Keratinocyte (primary cell): ENCODE measurements around the gene CWF19L1.

Source experiments
- CTCF ChIP-seq, 3 experiments: IDR thresholded peaks in 1 of 3; conservative IDR thresholded peaks in 1 of 3; optimal IDR thresholded peaks in 1 of 3; 2 replicates in 2 of 3; 3 replicates in 1 of 3; pipeline versions ENCODE3 to v1.5.1; 2011; ENCODE audit warnings: low read length in 3 of 3, mild to moderate bottlenecking in 3 of 3, moderate library complexity in 2 of 3, control low read depth in 1 of 3, inconsistent platforms in 1 of 3; ENCODE audit not compliant: insufficient read depth in 2 of 3; ENCODE audit errors: extremely low read depth in 1 of 3
- EZH2 ChIP-seq: IDR thresholded peaks from one replicate; pipeline ENCODE4 v1.6.1; 2012; ENCODE audit warnings: inconsistent platforms, mild to moderate bottlenecking, low read length, moderate library complexity

- no peak for TF ChIP-seq CTCF (optimal IDR thresholded peaks at IDR 0.05 in 1 of 3, IDR thresholded peaks at IDR 0.05 in 1 of 3, conservative IDR thresholded peaks at IDR 0.05 in 1 of 3; ENCODE audit: extremely low read depth in 1 of 3, insufficient read depth in 2 of 3, low read length in 3 of 3)
- TF ChIP-seq EZH2: no peak
Measured at GRCh38 chr10:100282907-100283306, 15.5 kb upstream of the CWF19L1 start.
